ENCODE results near the gene SPHK1.
A peak's percentile ranks its signal among the peaks of the same experiment; 100 is the strongest.

SPHK1 gene

GRCh38 chr17:76398523-76399174 is 14.2 kb downstream of the SPHK1 start:
- TF ChIP-seq CEBPB (IDR thresholded peaks at IDR 0.05) (no peak), CREB1 (IDR thresholded peaks at IDR 0.05; ENCODE audit: low read depth) (no peak), EP300 (IDR thresholded peaks at IDR 0.05; ENCODE audit: borderline replicate concordance) (peak; percentile 49; the same call in 1 of the 2 replicates), MAX (IDR thresholded peaks at IDR 0.05) (peak; percentile 45; the same call in 1 of the 2 replicates), FOXM1 (IDR thresholded peaks at IDR 0.05; ENCODE audit: borderline replicate concordance, low read depth) (no peak), TEAD4 (IDR thresholded peaks at IDR 0.05) (peak; percentile 67), TCF12 (IDR thresholded peaks at IDR 0.05; ENCODE audit: low read depth) (peak; percentile 46; the same call in 1 of the 2 replicates), YY1 (IDR thresholded peaks at IDR 0.05; ENCODE audit: low read depth) (no peak)

GRCh38 chr17:76399175-76400172 is 15.1 kb downstream of the SPHK1 start:
- no peak for TF ChIP-seq FOXM1 (IDR thresholded peaks at IDR 0.05; ENCODE audit: borderline replicate concordance, low read depth)
- TF ChIP-seq CEBPB (IDR thresholded peaks at IDR 0.05): no peak
- TF ChIP-seq NFIC (IDR thresholded peaks at IDR 0.05): no peak
- no peak for TF ChIP-seq USF1 (IDR thresholded peaks at IDR 0.05)
- TF ChIP-seq EGR1 (IDR thresholded peaks at IDR 0.05): no peak
- no peak for TF ChIP-seq MAX (IDR thresholded peaks at IDR 0.05)
- TF ChIP-seq CREB1 (IDR thresholded peaks at IDR 0.05; ENCODE audit: low read depth): no peak
- TF ChIP-seq REST (IDR thresholded peaks at IDR 0.05; ENCODE audit: low read depth): no peak
- TF ChIP-seq TEAD4 (IDR thresholded peaks at IDR 0.05): no peak
- TF ChIP-seq YY1 (IDR thresholded peaks at IDR 0.05; ENCODE audit: low read depth): no peak

GRCh38 chr17:76402711-76403110 is 18.3 kb downstream of the SPHK1 start:
- TF ChIP-seq CREB1 (IDR thresholded peaks at IDR 0.05; ENCODE audit: low read depth): no peak
- no peak for TF ChIP-seq CEBPB (IDR thresholded peaks at IDR 0.05)
- no peak for TF ChIP-seq TEAD4 (IDR thresholded peaks at IDR 0.05)
- TF ChIP-seq TAF1 (IDR thresholded peaks at IDR 0.05; ENCODE audit: low read depth): no peak
- TF ChIP-seq MAX (IDR thresholded peaks at IDR 0.05): no peak
- no peak for TF ChIP-seq YY1 (IDR thresholded peaks at IDR 0.05; ENCODE audit: low read depth)
- no peak for TF ChIP-seq EP300 (IDR thresholded peaks at IDR 0.05; ENCODE audit: borderline replicate concordance)
- no peak for TF ChIP-seq NFIC (IDR thresholded peaks at IDR 0.05)
- no peak for TF ChIP-seq FOXM1 (IDR thresholded peaks at IDR 0.05; ENCODE audit: borderline replicate concordance, low read depth)
- no peak for TF ChIP-seq REST (IDR thresholded peaks at IDR 0.05; ENCODE audit: low read depth)
- TF ChIP-seq EGR1 (IDR thresholded peaks at IDR 0.05): no peak
- no peak for TF ChIP-seq USF1 (IDR thresholded peaks at IDR 0.05)

GRCh38 chr17:76404256-76404655 is 19.8 kb downstream of the SPHK1 start:
- TF ChIP-seq RAD21 (IDR thresholded peaks at IDR 0.05; ENCODE audit: low read depth): no peak
- TF ChIP-seq REST (IDR thresholded peaks at IDR 0.05; ENCODE audit: low read depth): no peak
- no peak for TF ChIP-seq USF1 (IDR thresholded peaks at IDR 0.05)
- TF ChIP-seq TEAD4 (IDR thresholded peaks at IDR 0.05): no peak
- TF ChIP-seq CREB1 (IDR thresholded peaks at IDR 0.05; ENCODE audit: low read depth): no peak
- no peak for TF ChIP-seq ZBTB7A (IDR thresholded peaks at IDR 0.05; ENCODE audit: low read depth)
- TF ChIP-seq YY1 (IDR thresholded peaks at IDR 0.05; ENCODE audit: low read depth): no peak
- TF ChIP-seq NFIC (IDR thresholded peaks at IDR 0.05): no peak
- TF ChIP-seq EGR1 (IDR thresholded peaks at IDR 0.05): no peak
- TF ChIP-seq FOXM1 (IDR thresholded peaks at IDR 0.05; ENCODE audit: borderline replicate concordance, low read depth): no peak
- no peak for TF ChIP-seq MAX (IDR thresholded peaks at IDR 0.05)

Measured in Ishikawa (cell line).